Smooth muscle cell (in vitro differentiated cells): Measurements from ENCODE around the gene ACBD5. TPM values are rescaled to one million over a fixed set of nuclear protein-coding genes. Genes with fewer than 3 reads are reported as not detected.
A peak's percentile ranks its signal among the peaks of the same experiment; 100 is the strongest.
"Not testable (repeated sequence)": the region's sequence is repeated elsewhere in the genome, so short reads cannot be mapped to it uniquely, and the experiment has no call there.

Experiments
- DNase-seq: peaks from one replicate; lab custom pipeline; 2025; ENCODE audit not compliant: unreplicated experiment; lab: John Stamatoyannopoulos, UW
- H2AFZ ChIP-seq: fragments of 200-600 bp; sonication (generic); 2 replicates; pipeline ENCODE4 v1.6.0; 2016; ENCODE audit warnings: antibody characterized with exemption, low read depth, mild to moderate bottlenecking
- H3F3A ChIP-seq: fragments of 200-600 bp; sonication (generic); 2 replicates; pipeline ENCODE4 v1.6.0; 2017; ENCODE audit warnings: antibody characterized with exemption, low read depth
- H3K27ac ChIP-seq: fragments of 200-600 bp; sonication (generic); 2 replicates; pipeline ENCODE4 v1.5.1; 2016; ENCODE audit warnings: low read depth, mild to moderate bottlenecking
- H3K27me3 ChIP-seq: fragments of 200-600 bp; sonication (generic); 2 replicates; pipeline ENCODE4 v1.6.1; 2016; ENCODE audit warnings: low read depth, mild to moderate bottlenecking
- H3K36me3 ChIP-seq: fragments of 200-600 bp; sonication (generic); 2 replicates; pipeline ENCODE4 v1.5.1; 2016; ENCODE audit warnings: low read depth
- H3K4me1 ChIP-seq: fragments of 200-600 bp; sonication (generic); 2 replicates; pipeline ENCODE4 v1.5.1; 2016; ENCODE audit warnings: low read depth
- H3K4me2 ChIP-seq: fragments of 200-600 bp; sonication (generic); 2 replicates; pipeline ENCODE4 v1.6.0; 2016; ENCODE audit warnings: mild to moderate bottlenecking
- H3K4me3 ChIP-seq: fragments of 200-600 bp; sonication (generic); 2 replicates; pipeline ENCODE4 v1.5.1; 2016; ENCODE audit warnings: mild to moderate bottlenecking
- H3K79me2 ChIP-seq: fragments of 200-600 bp; sonication (generic); 2 replicates; pipeline ENCODE4 v1.6.0; 2016; ENCODE audit warnings: low read depth, mild to moderate bottlenecking
- H3K9ac ChIP-seq: fragments of 200-600 bp; sonication (generic); 2 replicates; pipeline ENCODE4 v1.6.0; 2016; ENCODE audit warnings: low read depth
- H3K9me3 ChIP-seq: fragments of 200-600 bp; sonication (generic); replicated peaks from 2 replicates; pipeline ENCODE4 v1.5.1; 2016; ENCODE audit warnings: low read depth
- H4K20me1 ChIP-seq: fragments of 200-600 bp; sonication (generic); 2 replicates; pipeline ENCODE4 v1.6.0; 2016; ENCODE audit warnings: low read depth
- CTCF ChIP-seq: fragments of 200-600 bp; sonication (generic); IDR thresholded peaks from 2 replicates; pipeline ENCODE4 v1.5.1; 2017; ENCODE audit warnings: borderline replicate concordance, mild to moderate bottlenecking, antibody characterized with exemption; ENCODE audit not compliant: insufficient read depth, poor library complexity, severe bottlenecking
- WGBS: methylation state at CpG from one replicate; pipeline ENCODE4 v1.1.7; 2016; ENCODE audit warnings: low lambda C conversion rate; 5-methylcytosine and 5-hydroxymethylcytosine counted together
- polyA plus RNA-seq: library from polyadenylated mRNA; unstranded; fragments of >200 nt; fragmentation: Nextera tagmentation; extraction: Ambion mirVana; gene quantifications from 2 replicates; pipeline ENCODE4 v1.2.1, GENCODE V29; 2016
- total RNA-seq: library from RNA; depleted of rRNA; stranded (reverse); fragments of >200 nt; gene quantifications from 2 replicates; pipeline ENCODE4 v1.2.3, GENCODE V29; 2014

ACBD5 gene
- total RNA-seq (18.7 and 25.6 TPM in 2 replicates), polyA plus RNA-seq (12.5 and 14.7 TPM in 2 replicates)

DNA sequence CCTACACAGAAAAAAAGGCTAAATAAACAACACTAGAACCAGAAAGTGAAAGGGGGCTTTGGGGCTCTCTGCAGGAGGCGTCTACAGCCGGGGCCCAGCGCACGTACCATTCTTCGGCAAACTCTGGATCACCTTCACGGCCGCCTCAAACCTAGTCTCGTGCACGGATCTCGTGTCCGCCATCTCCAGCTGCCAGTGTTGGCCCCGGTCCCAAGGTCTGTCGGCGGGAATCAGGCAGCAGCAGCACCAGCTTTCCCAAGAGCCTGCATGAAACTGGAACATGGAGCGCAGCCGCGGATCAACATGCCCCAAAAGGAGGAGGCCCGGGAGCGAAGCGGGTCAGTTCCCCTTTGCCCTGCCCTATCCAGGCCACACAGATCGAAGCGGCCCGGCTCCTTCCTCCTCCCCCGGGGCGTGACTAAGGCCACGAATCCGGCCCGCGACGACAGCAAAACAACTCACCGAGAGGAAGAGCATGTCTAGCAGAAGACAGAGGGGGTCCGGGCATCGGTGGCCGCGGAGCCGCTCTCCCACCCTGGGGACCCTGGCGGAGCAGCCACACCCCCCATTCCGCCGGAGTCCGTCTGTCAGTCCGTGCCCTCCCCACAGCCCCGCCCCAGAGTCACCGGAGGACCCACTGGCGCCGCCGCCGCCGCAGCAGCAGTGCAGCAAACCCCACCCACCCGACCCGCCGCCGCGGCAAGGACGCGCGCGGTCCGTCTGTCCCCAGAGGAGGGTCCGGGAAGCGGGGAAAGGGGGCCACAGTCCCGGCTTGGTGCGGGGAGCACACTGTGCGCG is at the start of gene ACBD5:
Gene ACBD5 (minus strand): TSS at position 586 of the 798 bp plus-strand sequence. CDS start 109 bp downstream, at position 477.
- Histone ChIP-seq H3K36me3 (no peaks in the 10 kb centered on the region), H4K20me1 (peaks cover 3% of the 10 kb centered on the region), H3K4me3 (peak within 1 kb of the TSS; percentile 67), H3K9ac (peak within 1 kb of the TSS; percentile 53), H3F3A (peaks cover 7% of the 10 kb centered on the region), H3K27me3 (no peaks in the 10 kb centered on the region), H3K4me2 (peak within 1 kb of the TSS; percentile 92), H3K9me3 (no peaks in the 10 kb centered on the region), H2AFZ (peak within 1 kb of the TSS; percentile 96), H3K4me1 (peaks cover 13% of the 10 kb centered on the region), H3K79me2 (peaks cover 26% of the 10 kb centered on the region), H3K27ac (peak within 1 kb of the TSS; percentile 80)
- under 1% methylated on average over 58 of the region's 64 CpGs for WGBS
- no peak for TF ChIP-seq CTCF
- DNase-seq: peak; percentile 78

- Histone ChIP-seq H2AFZ (no peak overlapping the region), H3K4me2 (no peak overlapping the region), H3K36me3 (no peaks in the 10 kb centered on the region), H3K27me3 (no peaks in the 10 kb centered on the region), H3K9ac (no peak overlapping the region), H3K4me1 (no peaks in the 10 kb centered on the region), H4K20me1 (no peaks in the 10 kb centered on the region), H3F3A (no peaks in the 10 kb centered on the region), H3K79me2 (no peaks in the 10 kb centered on the region), H3K4me3 (no peak overlapping the region), H3K9me3 (no peaks in the 10 kb centered on the region), H3K27ac (no peak overlapping the region)
- DNase-seq: no peak
- WGBS: 59% methylated on average over 3 of the region's 3 CpGs
- TF ChIP-seq CTCF: no peak
Measured at GRCh38 chr10:27285093-27285492, 44.5 kb upstream of the ACBD5 start.

DNA sequence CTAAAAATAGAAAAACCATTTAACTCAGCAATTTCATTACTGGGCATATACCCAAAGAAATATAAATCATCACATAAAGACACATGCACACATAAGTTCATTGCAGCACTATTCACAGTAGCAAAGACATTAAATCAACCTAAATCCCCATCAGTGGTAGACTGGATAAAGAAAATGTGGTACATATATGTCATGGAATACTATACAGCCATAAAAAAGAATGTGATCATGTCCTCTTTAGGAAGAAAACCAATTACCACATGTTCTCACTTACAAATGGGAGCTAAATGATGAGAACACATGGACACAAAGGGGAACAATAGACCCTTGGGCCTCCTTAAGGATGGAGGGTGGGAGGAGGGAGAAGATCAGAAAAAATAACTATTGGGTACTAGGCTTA is 36.0 kb upstream of the ACBD5 start:
- Histone ChIP-seq H3K27me3 (peaks cover 35% of the 10 kb centered on the region), H3K27ac (no peak overlapping the region), H3K4me1 (no peaks in the 10 kb centered on the region), H3K9me3 (no peaks in the 10 kb centered on the region), H3K36me3 (no peaks in the 10 kb centered on the region), H3K4me3 (no peak overlapping the region), H3K79me2 (no peaks in the 10 kb centered on the region), H4K20me1 (no peaks in the 10 kb centered on the region), H3K9ac (no peak overlapping the region), H2AFZ (no peak overlapping the region), H3K4me2 (no peak overlapping the region), H3F3A (no peaks in the 10 kb centered on the region)
- no peak for DNase-seq
- TF ChIP-seq CTCF: no peak

GRCh38 chr10:27266025-27266424 is 25.4 kb upstream of the ACBD5 start:
- H3K4me2 ChIP-seq, H3K4me3 ChIP-seq, H2AFZ ChIP-seq, H3K79me2 ChIP-seq, H3K9ac ChIP-seq, H3K4me1 ChIP-seq, H3K27ac ChIP-seq, H3F3A ChIP-seq, H3K9me3 ChIP-seq, DNase-seq, H4K20me1 ChIP-seq, H3K36me3 ChIP-seq: not testable (repeated sequence)
- H3K27me3 ChIP-seq: peaks cover 32% of the 10 kb centered on the region
- 98% methylated on average over 3 of the region's 3 CpGs for WGBS

- H3K4me2 ChIP-seq, H3K36me3 ChIP-seq, H3K9ac ChIP-seq, DNase-seq, H3K4me1 ChIP-seq, H4K20me1 ChIP-seq, H3K9me3 ChIP-seq, H3K27ac ChIP-seq, H3F3A ChIP-seq, H2AFZ ChIP-seq, H3K4me3 ChIP-seq, H3K79me2 ChIP-seq: not testable (repeated sequence)
- peaks cover 56% of the 10 kb centered on the region for H3K27me3 ChIP-seq
- WGBS: 86% methylated on average over 7 of the region's 7 CpGs
Measured at GRCh38 chr10:27262788-27263187, 22.2 kb upstream of the ACBD5 start.
